NCI-H1417 treated with DMSO at 0.1 percent for 48 hours (cell line): ENCODE data around the gene SLC7A5.
"Not testable (repeated sequence)": the region's sequence is repeated elsewhere in the genome, so short reads cannot be mapped to it uniquely, and the experiment has no call there.

Experiments used
- DNase-seq: peaks from one replicate; lab custom pipeline; 2025; lab: John Stamatoyannopoulos, UW

SLC7A5 gene

DNA sequence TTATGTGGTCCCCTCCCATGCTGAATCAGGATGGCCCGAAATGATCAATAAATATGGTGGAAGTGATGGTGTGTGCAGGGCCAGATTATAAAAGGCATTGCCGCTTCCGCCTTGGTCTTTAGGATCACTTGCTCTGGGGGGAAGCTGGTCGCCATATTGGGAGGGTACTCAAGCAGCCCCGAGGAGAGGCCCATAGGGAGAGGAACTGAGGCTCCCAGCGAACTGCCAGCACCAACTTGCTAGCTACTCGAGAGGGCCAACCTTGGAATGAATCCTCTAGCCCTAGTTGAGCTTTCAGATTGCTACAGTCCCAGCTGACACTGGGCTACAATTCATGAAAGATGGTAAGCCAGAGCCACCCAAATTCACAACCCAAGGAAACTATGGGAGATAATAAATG, 19.0 kb upstream of the SLC7A5 start:
- DNase-seq = not testable (repeated sequence)

DNA sequence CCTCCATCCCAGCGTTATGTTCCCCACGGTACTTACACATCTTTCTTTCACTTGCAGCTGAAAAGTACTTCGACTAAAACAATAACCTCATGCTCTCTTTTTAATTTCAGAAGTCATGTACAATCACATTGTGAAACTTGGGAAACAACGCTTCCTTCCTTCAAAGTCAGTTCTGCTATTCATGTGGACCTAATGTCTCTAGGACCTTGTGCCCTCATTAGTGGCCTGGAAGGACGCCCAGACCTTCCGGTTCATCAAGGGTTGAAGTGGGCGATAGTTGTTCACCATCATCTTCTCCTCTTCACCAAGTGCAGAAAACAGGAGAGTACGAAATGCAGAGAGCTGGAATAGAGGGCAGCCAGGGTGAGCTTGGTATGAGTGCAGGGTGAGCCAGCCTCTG, 18.6 kb upstream of the SLC7A5 start:
- not testable (repeated sequence) for DNase-seq

DNA sequence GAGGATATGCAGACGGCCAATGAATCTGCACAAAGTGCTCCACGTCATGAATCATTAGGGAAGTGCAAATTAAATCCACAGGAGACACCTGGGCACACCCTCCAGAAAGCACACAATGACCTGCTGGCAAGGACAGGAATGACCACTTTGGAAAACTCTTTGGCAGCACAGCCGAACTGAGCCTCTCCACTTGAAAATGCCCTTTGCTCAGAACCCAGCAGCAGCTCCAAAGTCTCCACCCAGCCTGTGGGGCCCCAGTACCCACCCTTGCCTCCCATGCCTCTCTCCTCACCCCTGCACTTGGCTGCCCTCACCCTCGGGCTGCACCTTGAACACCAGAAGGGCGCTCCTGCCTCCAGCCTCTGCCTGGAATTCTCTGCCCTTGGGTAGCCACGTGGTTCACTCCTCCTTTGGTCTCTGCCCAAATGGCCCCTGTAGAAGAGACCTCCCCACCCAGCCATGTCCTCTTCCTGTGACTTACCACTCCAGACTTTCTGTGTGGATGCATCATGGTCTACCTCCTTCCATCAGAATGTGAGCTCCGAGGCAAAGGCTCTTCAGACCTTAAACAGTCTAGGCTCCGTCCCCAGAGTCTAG, 16.2 kb upstream of the SLC7A5 start:
- DNase-seq = not testable (repeated sequence)

GRCh38 chr16:87882436-87883019, 13.2 kb upstream of the SLC7A5 start:
- no peak for DNase-seq

GRCh38 chr16:87881324-87882200, 12.3 kb upstream of the SLC7A5 start:
- DNase-seq = no peak

DNA sequence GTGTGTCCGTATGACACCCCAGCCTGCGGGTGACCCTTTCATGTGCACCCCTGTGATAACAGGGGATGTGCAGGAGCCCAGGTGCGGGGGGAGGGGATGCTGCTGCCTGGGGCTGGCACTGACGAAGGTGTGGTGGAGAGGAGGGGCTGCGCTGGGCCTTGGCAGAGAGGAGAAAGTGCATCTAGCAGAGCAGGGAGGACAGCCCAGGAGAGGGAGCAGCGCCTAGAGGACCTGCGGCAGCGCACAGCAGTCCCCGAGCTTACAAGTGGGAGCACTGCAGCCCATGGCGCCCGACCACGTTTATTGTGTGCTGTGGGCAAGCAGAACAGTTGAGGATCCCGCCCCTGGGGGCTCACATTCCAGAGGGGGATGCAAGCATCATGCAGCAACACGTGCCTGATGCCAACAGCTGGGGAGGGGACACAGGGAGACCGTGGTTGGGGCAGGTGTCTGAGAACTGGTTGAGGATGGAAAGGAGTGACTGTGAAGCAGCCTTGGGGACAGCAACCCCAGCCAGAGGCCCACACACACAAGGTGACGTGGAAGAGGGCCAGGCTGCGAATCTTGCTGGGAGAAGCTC, 10.9 kb upstream of the SLC7A5 start:
- no peak for DNase-seq

DNA sequence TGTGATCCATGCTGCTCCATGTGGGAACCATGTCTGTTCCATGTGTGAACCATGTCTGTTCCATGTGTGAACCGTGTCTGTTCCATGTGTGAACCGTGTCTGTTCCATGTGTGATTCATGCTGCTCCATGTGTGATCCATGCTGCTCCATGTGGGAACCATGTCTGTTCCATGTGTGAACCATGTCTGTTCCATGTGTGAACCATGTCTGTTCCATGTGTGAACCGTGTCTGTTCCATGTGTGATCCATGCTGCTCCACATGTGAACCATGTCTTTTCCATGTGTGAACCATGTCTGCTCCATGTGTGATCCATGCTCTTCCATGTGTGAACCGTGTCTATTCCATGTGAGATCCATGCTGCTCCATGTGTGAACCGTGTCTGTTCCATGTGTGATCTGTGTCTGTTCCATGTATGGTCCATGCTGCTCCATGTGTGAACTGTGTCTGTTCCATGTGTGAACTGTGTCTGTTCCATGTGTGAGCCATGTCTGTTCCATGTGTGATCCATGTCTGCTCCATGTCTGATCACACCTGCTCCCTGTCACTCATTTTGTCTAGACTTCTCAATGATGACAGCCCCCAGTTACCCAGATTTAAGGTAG, 10.2 kb upstream of the SLC7A5 start:
- DNase-seq = not testable (repeated sequence)

- DNase-seq = no peak
Measured at GRCh38 chr16:87878704-87879103, 9.4 kb upstream of the SLC7A5 start.

- no peak for DNase-seq
Measured at GRCh38 chr16:87877942-87878507, 8.7 kb upstream of the SLC7A5 start.

DNA sequence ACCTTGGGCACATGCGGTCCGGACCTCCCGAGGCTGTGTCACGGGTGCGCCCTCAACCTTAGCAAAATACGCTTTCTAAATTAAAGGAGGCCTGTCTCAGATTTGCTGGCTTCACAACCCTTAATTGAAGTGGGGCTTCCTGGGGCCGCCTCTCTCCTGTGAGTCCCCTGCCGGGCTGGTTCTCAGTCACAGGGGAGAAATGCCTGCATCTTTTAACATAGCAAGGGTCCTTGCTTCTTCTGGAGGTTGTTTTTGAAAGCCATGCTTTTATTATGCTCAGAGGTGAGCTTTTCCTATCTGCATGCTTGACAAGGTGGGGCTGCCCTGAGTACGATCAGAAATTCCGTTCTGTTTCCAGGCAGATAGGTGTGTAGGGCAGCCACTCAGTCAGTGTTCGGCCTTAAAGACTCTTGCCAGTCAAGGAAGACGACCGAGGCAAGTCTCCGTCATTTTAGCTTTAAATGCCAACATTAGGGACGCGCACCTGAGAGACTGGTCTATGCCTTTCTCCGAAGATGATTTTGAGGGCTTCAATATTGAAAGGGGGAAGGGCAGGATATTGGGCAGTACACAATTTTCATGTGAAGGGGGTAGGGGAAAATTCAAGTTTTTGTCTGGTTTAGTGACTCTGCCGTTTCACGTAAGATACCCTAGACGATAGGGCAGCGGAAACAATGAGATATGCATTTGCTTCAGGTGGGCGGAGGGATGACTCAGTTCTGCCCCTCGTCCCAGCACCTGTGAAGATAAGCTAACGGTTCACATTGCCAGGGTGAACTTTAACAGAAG, 5.5 kb upstream of the SLC7A5 start:
- no peak for DNase-seq

GRCh38 chr16:87870418-87871291, 1.3 kb upstream of the SLC7A5 start:
- DNase-seq = not testable (repeated sequence)

- DNase-seq = not testable (repeated sequence)
Measured at GRCh38 chr16:87869879-87870417, 641 bp upstream of the SLC7A5 start.

DNA sequence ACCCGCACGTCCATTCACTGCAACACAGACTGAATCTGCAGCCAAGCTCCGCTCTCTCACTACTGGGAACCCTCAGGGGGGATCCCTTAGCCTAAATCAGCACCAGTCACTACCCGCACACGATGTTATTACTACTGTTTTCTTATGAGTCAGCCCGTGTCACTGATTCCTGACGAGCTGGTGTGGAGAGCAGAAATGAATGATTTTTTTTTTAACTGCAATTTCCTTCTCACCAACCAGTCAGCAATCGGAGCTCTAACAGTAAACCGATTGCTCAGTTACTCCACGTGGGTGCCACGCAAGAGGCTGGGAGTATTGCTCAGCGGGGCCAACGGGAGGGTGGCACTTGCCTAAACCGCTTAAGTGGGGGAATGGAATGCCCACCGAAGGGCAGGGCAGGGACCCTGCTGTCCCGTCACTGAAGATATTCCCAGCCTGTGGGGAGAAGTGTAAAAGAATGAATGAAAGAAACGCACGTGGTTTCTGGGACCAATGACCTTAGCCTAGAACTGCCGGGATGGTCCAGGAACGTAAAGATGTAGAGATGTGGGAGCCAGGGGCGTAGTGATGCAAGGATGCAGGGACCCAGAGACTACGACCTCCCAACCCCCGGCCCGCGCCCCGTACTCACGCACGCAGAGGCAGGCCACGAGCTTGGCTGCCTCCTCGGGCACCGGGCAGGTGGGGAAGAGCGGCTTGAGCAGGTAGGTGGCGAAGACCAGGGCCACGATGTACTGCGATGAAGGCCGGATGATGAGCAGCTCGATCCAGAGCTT, 865 bp downstream of the SLC7A5 start:
- DNase-seq = not testable (repeated sequence)

DNA sequence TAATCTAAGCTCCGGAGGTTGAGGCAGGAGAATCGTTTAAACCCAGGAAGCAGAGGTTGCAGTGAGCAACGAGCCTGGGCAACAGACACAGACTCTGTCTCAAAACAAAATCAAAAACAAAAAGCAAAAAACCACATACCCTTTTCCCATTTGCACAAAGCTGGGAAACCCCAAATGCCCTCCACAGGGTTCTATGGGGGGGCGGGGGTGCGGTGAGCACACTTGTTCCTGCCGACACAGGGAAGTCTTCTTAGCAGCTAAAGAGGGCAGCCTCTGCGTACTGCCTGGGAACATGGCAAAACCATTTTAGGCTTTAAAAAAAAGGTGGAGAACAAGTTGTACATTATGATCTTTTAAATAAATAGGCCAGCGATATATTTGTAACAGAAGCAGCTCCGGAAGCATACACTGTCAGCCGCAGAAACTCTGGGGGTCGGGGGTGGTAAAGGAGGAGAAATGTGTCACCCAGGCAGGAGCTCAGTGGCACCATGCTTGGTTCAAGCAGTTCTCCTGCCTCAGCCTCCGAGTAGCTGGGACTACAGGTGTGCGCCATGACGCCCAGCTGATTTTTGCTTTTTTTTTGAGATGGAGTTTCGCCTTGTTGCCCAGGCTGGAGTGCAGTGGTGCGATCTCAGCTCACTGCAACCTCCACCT, 3.3 kb downstream of the SLC7A5 start:
- not testable (repeated sequence) for DNase-seq

- no peak for DNase-seq
Measured at GRCh38 chr16:87864331-87864989, 4.8 kb downstream of the SLC7A5 start.

DNA sequence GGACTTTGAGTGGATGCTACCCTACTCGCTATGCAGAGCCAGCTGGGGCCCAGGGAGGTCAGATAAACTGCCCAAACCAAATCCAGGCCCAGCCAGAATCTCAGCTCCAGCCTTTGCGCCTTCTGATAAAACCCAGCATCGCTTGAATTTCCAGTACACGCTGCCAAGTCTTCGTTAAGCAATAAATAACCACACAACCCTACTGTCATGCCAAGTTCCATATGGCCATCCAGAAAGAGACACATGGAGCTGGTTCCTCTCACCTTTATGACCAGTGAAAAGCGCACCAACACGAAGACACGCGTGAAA, 6.0 kb downstream of the SLC7A5 start:
- not testable (repeated sequence) for DNase-seq

DNA sequence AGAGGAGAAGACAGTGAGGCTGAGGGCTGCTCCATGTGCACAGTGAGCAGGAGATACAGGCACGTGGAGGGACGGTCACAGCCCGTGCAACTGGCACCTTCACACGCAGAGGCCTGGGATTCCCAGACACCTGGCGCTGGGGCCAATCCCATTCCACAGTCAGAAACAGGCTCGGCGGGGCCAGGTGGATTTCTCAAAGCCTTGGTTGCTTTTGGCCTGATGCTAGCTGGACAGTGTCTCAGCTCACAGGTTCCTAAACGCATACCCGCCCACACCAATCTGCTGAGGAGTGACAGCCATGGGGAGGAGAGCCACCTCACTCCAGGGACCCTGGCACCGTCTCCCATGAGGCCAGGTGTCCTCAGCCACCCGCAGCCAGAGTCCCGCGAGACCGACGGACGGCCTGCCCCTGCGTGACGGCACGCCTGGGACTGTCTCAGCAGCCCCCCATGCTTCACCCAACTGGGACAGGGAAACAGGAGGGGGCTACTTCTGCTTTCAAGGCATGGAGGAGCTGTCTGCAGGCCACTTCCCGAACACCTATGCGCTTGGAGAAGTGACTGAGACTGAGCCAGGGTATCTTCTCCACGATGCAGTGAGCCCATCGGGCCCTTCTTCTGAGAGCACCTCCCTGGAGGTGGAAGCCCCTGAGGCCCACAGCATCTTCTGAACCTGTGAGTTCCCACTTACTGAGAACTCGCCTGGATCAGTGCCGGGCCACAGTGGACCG, 6.5 kb downstream of the SLC7A5 start:
- DNase-seq = not testable (repeated sequence)
